Measurements from ENCODE around the gene BABAM2.

The BABAM2 gene

GRCh38 chr2:28035816-28036215, 145.3 kb downstream of the BABAM2 start:
- DNase-seq = no peak

DNA sequence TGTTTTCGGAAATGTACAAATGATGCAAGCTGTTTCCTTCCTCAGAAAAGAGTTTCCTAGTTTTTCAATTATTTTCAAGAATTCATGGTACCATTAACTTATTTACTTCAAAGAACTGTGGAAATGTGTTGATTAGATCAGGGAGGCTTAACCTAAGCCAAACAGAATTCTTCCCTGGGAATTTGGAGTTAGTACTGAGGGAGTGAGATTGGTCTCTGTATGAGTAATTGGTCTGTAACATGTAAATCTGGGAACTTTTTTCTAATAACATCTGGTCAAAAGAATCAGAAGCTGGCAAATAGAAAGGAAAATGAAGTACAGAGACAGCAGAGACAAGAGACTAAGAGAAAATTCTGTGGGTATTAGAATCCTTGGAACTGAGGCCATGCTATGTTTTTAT, 145.8 kb downstream of the BABAM2 start:
- no peak for DNase-seq

- DNase-seq = no peak
Observed at GRCh38 chr2:28038722-28039121, 148.2 kb downstream of the BABAM2 start.

GRCh38 chr2:28045676-28046351, 155.3 kb downstream of the BABAM2 start:
- no peak for DNase-seq

DNA sequence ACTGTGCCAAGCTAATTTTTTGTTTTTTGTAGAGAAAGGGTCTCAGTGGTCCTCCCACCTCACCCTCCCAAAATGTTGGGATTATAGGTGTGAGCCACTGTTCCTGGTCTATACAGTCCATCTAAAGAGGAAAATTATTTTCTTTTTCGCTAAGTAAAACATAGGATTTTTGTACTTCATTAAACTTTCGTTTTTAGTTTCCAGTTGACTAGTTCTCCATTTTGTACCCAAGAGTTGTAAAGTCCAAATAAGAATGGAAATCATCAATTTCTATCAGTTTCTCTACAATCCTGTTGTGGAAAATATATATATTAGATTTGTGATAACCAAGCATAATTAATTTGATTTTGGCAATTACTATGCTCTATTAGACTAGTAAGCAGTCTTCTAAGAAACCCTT, 156.4 kb downstream of the BABAM2 start:
- DNase-seq = no peak

- DNase-seq = no peak
Observed at GRCh38 chr2:28047681-28048080, 157.2 kb downstream of the BABAM2 start.

DNA sequence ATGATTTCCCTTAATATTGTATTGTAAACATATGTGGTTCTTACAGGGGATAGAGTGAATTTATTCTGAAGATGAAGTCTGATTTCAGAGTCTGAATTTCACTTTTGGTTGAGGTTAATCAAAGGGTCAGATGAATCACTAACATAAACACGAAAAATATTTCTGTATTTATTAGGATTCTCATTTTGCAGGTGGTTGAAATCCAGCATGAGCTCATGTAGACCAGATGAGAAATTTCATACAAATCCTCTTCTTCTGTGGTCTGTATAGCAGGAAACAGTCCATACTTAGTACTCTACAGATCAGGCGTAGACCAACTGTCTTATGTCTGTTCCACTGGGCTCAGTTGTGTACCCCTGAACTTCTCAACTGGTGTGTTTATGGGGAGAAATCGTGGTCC, 157.8 kb downstream of the BABAM2 start:
- DNase-seq = no peak

GRCh38 chr2:28049416-28049815, 158.9 kb downstream of the BABAM2 start:
- DNase-seq = no peak

DNA sequence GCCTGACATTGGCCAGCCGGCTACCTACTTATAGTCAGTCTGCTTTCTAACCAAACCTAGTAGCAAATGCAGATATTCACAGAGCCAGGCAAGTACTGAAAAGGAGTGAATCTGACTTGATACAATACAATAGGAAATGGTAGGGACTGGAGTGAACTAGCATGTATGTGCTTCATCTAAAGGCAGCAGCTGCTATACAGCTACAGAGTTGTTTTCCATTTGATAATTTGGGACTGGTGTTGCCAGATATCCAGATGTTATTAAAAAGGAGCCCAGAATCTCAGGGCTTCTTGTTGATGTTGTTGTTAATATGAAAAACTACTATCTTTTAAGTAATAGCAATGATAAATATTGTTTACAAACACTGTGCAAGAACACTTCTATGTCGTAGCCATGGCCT, 159.4 kb downstream of the BABAM2 start:
- DNase-seq = no peak

DNA sequence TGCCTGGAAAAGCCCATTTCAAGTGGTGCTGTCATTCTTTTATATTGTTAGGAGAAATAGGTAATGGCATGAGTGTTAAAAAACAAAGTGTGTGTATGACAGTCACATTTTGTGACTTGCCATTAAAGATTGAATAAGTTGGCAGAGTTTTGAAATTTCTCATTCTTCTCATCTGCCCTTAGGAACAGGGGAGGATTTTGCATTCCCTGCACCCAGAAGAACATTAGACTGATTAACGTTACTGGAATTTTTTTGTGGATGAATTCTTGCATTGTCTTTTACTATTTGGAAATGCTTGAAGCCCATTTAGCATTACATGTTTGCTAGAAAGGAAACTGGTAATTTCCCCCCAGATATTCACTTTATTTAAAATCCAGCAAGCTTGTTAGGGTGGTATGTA, 162.2 kb downstream of the BABAM2 start:
- DNase-seq = no peak

DNA sequence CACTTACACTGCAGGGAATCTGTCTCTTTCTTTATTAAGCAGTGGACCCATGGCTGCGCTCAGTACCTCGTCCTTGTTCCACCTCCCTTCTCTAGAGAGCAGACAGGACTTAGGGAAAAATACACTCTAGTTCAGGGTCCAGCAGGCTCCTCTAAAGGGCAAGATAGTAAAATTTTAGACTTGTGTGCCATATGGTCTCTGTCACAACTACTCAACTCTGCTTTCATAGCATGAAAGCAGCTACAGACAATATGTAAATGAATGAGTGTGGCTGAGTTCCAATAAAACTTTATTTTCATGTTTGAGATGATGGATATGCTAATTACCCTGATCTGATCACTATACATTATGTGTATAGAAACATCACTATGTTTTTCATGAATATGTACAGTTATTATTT, 163.1 kb downstream of the BABAM2 start:
- no peak for DNase-seq

GRCh38 chr2:28054916-28055315, 164.4 kb downstream of the BABAM2 start:
- DNase-seq = no peak

DNA sequence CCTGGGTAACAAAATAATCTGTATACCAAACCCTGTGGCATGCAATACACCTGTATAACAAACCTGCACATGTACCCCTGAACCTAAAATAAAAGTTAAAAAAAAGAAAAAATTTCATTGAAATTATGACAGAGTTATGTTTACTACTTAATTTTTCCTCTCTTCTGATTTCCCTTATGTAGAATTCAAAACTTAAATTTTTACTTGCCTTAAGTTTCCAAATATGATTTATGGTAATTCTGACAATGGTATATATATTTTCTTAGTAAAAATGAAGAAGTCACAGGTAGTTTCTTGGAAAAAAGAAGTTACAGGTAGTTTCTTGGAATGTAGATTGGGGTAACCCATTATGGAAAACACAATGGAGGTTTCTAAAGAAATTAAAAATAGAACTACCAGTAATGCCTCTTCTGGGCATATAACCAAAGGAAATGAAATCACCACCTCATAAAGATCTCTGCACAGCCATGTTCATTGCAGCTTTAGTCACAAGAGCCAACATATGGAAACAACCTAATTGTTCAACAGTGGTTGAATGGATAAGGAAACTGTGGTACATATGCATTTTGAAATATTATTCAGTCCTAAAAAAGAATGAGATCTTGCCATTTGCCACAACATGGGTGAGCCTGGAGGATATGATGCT, 164.9 kb downstream of the BABAM2 start:
- no peak for DNase-seq

GRCh38 chr2:28058791-28059190, 168.3 kb downstream of the BABAM2 start:
- no peak for DNase-seq

- DNase-seq = no peak
Observed at GRCh38 chr2:28062867-28063266, 172.3 kb downstream of the BABAM2 start.

DNA sequence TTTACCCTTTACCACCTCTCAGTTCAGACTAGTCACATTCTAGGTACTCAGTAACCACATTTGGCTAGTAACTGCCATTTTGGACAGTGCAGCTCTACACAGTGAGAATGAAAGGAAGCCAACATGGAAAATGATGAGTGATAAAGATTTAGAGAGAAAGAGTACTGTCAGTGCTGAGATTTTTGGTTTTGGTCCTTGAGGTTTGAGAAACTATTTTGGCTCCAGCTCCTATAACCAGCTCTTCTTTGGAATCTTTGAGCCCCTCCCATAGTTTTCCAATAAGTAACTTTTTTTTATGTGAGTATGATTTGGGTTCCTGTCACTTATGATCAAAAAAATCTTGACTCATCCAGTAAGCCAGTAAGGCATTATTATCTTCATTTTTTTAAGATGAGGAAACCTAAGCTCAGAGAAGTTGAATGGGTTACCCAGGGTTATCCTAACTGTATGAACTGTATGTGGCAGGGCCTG, 173.0 kb downstream of the BABAM2 start:
- DNase-seq = no peak

- DNase-seq = no peak
Observed at GRCh38 chr2:28067602-28068001, 177.1 kb downstream of the BABAM2 start.

- DNase-seq = no peak
Observed at GRCh38 chr2:28068088-28068487, 177.6 kb downstream of the BABAM2 start.

DNA sequence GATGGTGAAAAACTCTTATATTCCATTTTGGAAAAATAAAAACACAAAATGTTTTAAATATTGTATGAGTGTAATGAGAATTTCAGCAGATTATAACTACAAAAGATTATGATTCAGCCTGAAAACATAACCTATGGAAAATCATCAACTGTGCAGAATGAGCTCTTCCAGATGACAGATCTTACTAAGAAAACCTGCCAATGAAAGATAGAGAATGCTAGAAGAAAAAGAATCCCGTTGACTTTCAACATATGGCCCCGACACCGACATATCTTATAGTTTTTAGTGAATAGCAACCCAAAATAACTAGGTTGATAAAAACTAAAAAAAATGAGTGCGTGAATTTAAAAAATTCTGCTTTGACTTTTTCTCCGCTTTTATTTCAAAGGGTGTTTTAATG, 178.0 kb downstream of the BABAM2 start:
- no peak for DNase-seq

DNA sequence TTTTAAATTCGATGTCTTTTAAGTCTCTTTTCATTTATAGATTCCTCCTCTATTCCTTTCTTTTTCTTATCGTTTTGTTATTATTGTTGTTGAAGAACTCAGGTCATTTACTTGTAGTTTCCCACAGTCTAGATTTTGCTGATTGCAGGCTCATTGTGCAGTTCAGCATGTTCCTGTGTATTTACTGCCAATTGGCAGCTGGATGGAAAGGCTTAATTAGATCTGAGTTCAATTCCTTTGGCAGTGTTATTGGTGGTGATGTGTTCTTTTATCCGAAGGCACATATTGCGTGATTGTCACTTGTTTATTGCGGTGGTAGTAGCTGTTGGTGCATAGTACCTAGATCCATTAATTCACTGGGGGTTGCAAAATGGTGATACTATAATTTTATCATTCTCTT, 180.7 kb downstream of the BABAM2 start:
- DNase-seq = no peak

DNA sequence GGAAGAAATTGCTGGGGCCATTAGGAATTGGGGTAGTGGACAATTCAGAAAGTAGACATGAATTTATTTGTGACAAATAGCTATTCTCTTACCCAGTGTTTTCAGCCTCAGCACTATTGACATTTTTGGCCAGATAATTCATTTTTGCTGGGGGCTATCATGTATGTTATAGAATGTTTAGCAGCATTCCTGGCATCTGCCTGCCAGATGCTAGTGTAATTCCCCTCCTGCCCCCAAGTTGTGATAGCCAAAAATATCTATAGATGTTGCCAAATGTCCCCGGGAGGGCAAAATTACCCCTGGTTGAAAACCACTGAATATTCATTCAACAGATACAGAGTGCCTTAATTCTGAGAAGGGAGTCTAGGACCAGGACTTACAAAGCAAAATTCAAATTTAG, 183.6 kb downstream of the BABAM2 start:
- DNase-seq = no peak

GRCh38 chr2:28080911-28081310, 190.4 kb downstream of the BABAM2 start:
- no peak for DNase-seq

GRCh38 chr2:28082131-28082530, 191.6 kb downstream of the BABAM2 start:
- DNase-seq = no peak

DNA sequence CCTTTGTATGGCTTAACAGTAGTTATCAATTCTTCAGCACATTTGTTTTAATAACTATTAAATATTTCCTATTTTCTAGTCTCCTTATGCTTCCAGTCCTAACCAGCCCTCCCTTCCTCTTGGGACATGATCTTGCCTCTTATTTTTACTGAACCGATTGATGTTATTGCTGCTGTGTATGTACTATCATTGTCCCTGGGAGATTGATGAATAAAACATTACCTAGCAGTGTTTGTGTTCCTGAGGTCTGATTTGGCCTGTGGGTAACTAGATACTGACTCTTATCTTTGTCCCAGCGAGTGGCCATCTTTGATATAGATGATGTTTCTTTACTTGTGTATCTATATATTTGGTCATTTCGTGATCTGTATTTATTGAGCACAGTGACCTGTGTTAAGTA, 192.9 kb downstream of the BABAM2 start:
- no peak for DNase-seq

- DNase-seq = no peak
Observed at GRCh38 chr2:28084564-28084963, 194.0 kb downstream of the BABAM2 start.

All from NCI-H2029 treated with DMSO at 0.1 percent for 48 hours (cell line).